Measurements from ENCODE around the gene CSHL1.

DNA sequence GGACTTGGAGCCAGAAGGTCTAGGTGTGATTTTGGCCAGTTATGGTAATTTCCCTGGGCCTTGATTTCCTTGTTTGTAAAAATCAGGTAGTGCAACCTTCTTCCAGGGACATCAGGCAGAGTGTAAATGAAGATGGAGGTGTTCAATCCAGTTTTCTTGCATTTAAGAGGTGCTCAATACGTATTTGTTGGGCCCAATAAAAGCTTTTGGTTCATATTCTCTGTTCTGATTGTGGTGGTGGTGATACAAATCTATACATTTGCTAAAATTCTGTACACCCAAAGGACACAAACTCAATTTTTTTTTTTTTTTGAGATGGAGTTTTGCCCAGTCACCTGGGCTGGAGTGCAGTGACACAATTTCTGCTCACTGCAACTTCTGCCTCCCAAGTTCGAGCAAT, 15.1 kb upstream of the CSHL1 start:
- no peak for TF ChIP-seq CTCF (IDR thresholded peaks at IDR 0.05)
- TF ChIP-seq POLR2A (IDR thresholded peaks at IDR 0.05) = no peak
